Lower leg skin (tissue), 3 donors: ENCODE measurements around the gene ZNF578.

Experiments used
- POLR2A ChIP-seq, 2 donors: fragments of 450-650 bp; IDR thresholded peaks; one replicate each; pipeline ENCODE4 v1.6.1; 2016 to 2017; ENCODE audit warnings: antibody characterized with exemption in 2 of 2, mild to moderate bottlenecking in 1 of 2, moderate library complexity in 1 of 2
- TF ChIP-seq, protein P1 (sequence below), 3 donors: fragments of 450-650 bp; IDR thresholded peaks; one replicate each; pipeline ENCODE4 v1.5.1; 2016; ENCODE audit warnings: antibody characterized with exemption in 3 of 3, mild to moderate bottlenecking in 3 of 3, moderate library complexity in 2 of 3

DNA sequence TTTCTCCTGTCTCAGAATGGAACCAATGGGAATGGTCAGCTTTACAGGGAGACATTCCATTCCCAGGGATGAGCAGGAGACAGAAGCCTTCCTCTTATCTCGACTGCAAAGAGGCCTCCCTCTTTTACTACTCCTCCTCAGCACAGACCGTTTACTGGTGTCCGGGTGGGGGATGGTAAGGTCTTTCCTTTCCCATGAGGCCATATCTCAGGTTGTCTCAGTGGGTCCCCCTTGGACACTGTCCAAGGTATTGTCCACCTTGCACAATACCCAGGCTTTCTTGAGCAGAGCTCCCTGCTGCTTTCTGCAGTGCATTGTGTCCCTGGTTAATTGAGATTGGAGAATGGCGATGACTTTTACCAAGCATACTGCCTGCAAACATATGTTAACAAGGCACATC lies 66.7 kb downstream of the ZNF578 start:
- no peak for TF ChIP-seq POLR2A (IDR thresholded peaks at IDR 0.05)
- TF ChIP-seq, protein P1, sequence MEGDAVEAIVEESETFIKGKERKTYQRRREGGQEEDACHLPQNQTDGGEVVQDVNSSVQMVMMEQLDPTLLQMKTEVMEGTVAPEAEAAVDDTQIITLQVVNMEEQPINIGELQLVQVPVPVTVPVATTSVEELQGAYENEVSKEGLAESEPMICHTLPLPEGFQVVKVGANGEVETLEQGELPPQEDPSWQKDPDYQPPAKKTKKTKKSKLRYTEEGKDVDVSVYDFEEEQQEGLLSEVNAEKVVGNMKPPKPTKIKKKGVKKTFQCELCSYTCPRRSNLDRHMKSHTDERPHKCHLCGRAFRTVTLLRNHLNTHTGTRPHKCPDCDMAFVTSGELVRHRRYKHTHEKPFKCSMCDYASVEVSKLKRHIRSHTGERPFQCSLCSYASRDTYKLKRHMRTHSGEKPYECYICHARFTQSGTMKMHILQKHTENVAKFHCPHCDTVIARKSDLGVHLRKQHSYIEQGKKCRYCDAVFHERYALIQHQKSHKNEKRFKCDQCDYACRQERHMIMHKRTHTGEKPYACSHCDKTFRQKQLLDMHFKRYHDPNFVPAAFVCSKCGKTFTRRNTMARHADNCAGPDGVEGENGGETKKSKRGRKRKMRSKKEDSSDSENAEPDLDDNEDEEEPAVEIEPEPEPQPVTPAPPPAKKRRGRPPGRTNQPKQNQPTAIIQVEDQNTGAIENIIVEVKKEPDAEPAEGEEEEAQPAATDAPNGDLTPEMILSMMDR (IDR thresholded peaks at IDR 0.05), result no peak
